ENCODE data around the gene TOX2.

TOX2 gene, protein sequence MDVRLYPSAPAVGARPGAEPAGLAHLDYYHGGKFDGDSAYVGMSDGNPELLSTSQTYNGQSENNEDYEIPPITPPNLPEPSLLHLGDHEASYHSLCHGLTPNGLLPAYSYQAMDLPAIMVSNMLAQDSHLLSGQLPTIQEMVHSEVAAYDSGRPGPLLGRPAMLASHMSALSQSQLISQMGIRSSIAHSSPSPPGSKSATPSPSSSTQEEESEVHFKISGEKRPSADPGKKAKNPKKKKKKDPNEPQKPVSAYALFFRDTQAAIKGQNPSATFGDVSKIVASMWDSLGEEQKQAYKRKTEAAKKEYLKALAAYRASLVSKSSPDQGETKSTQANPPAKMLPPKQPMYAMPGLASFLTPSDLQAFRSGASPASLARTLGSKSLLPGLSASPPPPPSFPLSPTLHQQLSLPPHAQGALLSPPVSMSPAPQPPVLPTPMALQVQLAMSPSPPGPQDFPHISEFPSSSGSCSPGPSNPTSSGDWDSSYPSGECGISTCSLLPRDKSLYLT

DNA sequence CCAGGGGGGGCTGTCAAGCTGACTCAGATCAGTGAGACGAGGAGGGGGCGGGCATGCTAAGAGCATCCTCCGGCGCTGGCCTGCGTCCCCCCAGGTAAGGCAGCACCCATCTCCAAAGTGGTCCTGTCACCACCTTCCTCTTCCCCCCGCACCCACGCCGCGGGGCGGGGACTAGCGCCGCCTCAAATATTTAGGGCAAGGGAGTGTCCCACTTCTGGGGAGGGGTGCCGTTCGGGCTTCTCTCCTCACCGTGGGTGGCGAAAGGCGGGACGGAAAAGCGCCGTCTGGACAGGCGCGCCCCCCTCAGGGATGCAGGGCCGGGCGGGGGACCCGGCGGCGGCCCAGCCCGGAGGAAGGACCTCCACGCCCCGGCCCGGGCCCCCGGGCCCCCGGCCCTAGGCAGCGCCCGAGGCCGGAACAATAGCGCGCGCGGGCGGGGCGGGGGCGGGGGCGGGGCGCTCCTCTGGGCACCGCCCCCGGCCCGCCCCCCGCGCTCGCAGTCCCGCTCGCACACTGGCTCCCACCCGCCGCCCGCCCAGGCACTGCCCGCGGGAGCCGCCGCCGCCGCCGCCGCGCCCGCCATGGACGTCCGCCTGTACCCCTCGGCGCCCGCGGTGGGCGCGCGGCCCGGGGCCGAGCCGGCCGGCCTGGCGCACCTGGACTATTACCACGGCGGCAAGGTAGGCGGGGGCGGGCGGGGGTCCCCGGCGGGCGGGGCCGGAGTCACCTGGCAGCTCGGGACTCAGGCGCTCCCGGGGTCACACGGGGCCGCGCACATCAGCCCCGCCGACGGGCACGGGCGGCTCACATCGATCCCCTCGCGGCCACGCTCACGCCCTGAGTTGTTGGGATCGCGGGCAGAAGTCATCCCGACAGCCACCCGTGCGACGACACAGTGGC lies at the start of gene TOX2:
Gene TOX2, plus strand, starts transcription at position 542 of the 900 bp plus-strand sequence. Its CDS starts 40 bp downstream, at position 582.
- DNase-seq = no peak

DNA sequence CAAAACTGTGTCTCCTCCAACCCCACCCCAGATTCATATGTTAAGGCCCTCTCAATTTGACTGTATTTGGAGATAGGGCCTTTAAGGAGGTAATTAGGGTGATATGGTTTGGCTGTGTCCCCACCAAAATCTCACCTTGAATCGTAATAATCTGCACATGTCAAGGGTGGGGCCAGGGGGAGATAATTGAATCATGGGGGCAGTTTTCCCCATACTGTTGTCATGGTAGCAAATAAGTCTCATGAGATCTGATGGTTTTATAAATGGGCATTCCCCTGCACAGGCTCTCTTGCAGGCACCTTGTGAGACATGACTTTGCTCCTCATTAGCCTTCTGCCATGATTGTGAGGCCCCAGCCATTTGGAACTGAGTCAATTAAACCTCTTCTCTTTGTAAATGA lies 46.6 kb upstream of the TOX2 start:
- no peak for DNase-seq

DNA sequence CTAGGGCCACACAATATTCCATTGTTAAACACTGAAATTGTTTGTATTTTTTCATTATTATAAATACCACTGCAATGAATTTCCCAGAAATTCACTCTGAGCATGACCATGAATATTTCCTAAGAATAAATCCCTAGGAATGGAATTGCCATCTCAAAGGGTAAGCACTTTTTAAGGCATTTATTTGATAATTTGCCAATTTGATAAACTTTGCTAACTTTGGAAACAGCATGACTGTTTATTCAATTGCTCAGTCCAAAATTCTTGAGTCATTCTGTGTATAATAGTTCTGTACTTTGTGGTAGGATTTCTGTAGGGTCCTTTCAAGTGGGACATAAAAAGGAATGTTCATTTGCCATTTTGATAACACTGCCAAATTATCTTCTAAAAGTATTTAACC lies 44.2 kb upstream of the TOX2 start:
- DNase-seq = no peak

DNA sequence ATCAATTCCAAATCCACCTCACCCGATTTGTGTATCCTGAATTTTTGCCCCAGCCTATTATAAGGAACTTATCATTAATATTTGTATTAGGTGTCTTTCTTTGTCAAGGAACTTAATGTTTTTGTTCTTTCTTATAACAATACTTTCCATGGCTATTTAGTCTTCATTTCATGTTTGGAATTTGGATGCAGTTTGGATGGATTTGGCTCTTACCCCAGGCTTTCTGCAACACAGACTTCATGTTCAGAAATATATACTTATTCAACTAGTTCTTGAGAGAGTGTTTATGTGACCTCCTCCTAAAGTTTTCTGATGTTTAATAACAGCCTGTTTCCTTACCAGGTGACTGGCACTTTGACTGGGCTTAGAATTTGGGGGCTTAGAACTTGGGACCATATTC lies 35.9 kb upstream of the TOX2 start:
- DNase-seq = no peak

DNA sequence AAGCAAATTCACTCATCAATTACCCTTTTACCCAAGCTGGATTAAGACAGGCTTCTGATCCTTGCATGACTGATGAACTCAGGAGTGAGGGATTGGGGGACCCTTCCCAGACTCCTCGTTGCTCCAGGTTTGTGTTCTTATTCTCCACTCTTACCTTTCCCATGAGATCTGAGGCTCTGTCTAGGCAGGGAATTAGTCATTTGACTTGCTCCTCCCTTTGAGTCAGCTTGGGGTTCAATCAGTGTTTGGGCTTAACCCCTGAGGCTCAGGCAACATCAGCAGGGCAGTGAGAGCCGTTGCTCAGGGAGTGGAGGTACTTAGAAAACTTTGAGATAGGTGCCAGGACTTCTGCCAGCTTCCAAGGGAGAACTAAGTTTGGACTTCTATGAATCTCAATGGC lies 20.7 kb upstream of the TOX2 start:
- no peak for DNase-seq

DNA sequence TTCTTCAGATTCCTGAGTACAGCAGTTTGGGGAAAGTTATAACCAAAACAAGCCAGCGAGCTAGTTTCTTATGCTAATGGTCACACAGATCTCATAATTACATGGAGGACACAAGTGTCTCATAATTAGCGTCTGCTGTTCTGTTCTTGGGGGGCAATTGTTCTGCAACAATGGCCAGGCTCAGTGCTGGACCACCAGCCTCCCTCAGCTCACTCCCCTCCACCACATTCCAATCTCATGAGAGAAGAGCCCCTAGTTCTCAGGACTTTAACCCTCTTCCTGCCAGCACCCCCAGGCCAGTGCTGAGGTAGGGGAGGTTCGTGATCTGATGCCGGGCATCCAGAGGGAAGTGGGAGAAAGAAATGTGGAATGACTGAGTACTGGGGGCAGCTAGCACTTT lies 20.2 kb upstream of the TOX2 start:
- no peak for DNase-seq

DNA sequence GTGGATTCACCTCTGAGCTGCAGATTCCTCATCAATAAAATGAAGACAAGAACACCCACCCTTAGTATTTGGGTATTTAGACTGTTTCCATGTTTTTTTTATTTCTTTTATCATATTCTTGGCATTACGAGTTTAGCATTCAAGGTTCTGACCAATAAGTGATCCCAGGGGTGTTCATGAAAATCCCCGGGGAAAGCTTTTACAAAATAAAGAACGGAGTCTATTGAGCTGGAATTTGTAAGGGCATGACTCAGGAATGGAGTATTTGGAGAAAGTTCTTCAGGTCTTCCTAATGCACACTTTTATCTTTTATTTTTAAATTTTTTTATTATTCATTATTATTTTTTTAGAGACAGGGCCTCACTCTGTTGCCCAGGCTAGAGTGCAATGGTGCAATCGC lies 19.4 kb upstream of the TOX2 start:
- DNase-seq = no peak

DNA sequence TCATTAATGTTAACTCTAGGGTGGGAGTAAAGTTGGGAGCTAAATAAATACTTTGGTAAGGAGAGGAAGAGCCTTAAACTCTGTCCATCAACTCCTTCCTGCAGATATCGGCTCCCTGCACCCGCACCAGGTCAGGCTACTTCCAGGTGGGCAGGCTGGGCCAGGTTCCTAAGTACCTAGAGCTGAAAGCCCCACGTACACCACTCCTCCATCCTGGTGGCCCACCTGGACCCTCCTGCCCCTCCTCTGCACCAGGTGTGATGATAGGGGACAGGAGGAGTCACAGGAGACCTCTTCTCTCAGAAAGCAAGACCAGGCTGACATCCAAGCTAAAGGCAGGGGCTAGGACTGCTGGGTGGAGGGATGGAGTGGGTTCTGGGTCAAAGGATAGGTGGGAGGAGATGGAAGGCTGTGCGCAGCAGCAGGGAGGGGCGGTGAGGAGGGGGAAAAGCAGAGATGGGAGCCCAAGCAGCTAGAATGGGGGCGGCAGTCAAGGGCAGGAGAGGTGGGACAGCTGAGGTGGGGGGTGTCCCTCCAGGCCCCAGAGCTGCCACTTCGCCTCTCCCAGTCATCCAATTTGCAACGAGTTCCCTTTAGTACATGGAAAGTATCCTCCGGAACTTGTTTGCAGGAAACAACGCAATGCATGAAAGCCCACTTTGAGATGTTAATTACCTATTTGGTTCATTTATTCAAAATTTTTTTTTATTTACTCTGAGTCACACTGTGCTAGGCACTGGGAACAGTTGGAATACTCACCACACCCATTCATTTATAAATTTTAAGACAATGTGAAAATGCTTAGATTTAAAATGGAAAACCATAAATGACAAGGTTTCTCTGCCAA lies 15.2 kb upstream of the TOX2 start:
- no peak for DNase-seq

DNA sequence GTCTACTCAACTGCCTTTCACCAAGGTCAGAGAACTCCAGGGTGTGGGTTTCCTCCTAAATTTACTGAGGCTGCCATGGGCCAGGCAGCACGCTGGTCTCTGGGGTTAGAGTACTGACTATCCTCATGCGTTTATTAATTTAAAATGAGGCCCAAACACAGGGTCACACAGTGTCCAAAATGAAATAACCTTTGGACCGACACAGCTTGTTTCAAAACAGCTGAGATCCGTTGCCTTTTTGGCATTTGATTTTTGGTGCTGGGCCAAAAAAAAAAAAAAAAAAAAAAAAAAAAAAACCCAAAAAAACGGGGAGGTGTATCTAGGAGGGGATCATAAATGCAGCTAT lies 14.6 kb upstream of the TOX2 start:
- no peak for DNase-seq

DNA sequence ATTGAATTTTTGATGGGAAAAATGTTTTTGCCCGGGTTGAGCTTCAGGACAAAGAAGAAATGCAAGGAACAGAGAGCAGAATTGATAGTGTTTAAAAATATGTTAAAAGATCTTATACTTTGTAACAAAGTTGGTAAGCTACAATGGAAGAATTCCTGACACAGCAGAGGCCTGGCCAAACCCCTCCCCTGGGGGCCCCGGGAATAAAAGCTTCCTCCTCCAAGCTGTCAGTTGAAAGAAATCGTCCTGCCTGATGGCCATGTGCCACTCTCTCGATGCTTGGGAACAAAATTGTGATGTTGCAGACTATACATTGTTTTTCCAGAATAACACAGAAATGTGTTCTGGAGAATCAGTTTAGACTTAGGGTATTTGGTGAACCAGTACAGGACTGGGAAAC lies 14.2 kb upstream of the TOX2 start:
- no peak for DNase-seq

DNA sequence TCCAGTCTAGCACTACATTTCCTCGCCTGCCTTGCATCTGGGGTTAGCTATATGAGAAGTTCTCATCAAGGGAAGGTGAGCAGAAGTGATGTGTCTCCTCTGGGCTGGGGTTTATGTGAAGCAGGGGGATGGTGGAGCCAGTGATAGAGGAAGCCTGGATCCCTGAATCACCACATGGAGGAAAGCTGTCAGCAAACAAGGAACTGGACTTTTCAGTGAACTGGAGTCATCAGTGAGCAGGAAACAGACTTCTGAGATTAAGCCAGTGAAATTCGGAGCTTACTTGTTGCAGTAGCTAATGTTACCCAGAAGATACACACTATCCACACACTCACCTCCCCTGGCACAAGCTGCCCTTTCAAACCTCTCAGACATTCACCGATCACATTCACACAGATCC lies 13.4 kb upstream of the TOX2 start:
- DNase-seq = no peak

DNA sequence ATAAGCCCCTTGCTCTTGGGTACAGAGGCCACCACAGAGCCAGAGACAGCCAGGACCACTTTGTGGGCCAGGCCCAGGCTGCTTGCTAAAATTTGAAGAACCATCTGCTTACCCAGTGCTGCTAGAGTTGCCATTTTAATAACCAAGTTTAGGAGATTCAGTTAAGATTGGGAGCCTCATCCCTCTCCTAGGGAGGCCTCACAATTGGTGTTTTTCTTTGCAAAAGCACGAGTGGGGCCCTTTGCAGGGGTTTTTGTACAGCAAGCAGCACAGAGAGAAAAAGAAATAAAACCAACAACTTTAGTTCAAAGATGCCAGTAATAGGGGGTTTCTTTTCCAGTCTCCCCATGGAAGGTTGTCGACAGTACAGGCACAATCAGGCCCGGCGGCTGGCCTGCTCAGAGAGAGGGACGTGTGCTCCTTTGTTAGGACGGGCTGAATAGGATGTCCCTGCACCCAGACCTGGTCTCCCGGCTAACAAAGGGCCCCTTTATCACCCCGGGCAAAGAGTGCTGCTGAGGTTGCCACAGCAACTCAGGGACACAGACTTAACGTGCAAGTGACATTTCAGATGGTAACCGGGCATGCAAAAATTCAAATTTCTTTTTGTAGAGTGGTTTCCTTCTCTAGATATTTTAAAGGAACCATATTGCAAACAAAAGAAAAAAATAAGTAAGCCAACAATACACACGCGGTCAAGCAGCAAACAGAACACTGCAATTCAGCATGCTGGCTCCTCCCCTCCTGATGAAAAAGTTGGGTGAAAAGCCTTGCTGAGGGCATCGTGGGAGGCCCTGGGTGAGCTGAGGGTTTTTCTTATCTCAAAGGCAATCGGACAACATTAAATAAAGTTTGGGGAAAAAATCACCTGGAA lies 10.5 kb upstream of the TOX2 start:
- DNase-seq = no peak

DNA sequence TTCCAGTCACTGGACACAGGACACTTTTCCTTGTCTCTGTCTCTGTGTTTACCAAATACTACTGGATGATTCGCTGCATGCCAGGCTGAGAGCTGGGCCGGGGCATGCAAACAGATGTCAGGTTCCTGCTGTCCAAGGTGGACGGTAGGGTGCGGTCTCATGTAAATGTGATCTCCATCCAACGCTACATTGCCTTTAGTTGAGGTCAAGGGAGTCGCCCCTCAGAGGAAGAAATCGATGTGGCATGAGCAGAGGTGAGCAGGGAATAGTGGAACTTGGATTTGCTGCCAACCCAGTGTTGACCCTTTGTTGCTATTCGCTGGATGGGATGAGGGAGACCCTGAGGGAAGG lies 9.8 kb upstream of the TOX2 start:
- no peak for DNase-seq

DNA sequence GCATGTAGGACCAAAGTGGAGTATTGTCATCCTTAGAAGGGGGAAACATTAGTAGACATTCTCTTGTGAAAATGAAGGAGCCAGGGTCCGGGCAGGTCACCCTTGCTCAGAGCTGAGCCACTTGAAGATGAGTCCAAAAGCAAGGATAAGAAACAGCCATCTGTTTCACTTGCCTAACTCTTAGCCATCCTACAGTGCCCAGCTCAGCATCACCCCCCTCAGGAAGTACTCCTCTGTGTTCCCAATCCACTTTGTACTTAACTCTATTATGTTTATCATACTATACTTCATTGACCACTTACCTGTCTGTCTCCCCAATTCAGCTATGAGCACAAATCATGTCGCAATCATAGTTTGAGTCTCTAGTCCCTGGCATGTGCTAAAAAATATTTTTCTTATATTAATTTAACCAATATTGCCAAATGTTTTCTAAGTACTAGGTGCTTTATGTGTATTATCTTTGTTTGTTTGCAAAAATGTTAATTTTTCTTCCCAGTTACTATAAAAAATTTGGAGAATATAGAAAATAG lies 8.1 kb upstream of the TOX2 start:
- DNase-seq = no peak

DNA sequence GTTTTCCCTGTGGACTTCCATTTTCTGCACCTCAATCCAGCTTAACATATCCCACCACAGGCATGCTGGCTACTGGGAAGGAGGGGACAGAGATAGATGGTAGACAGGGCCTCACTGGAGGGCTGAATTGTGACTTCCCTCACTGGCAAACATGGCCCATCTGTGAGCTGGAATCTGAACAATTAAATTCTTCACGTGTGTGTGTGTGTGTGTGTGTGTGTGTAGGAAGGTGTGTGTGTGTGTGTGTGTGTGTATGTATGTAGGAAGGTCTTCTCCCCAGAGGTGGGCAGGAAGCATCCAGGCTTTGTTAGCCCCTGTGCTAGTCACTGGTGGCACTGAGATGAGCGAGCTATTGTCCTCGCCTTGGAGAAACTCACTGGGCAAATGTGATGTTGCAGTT lies 5.4 kb upstream of the TOX2 start:
- no peak for DNase-seq

DNA sequence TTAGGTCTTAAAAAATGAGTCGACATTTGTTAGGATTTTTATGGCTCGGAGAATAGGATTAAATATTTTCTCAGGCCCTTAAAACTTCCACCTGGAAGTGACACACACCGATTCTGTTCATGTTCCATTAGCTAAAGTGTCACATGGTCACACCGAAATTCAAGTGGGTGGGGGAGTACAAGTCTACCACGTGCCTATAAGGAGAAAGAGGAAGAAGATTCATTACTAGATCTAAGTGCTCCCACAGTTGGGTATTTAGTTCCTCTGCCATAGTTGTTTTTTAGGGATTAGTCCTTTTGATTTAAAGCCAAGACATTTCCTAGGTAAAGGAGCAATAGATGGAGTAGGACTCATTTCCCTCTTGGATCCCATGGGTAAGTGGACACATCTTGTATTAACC lies 4.9 kb upstream of the TOX2 start:
- no peak for DNase-seq

DNA sequence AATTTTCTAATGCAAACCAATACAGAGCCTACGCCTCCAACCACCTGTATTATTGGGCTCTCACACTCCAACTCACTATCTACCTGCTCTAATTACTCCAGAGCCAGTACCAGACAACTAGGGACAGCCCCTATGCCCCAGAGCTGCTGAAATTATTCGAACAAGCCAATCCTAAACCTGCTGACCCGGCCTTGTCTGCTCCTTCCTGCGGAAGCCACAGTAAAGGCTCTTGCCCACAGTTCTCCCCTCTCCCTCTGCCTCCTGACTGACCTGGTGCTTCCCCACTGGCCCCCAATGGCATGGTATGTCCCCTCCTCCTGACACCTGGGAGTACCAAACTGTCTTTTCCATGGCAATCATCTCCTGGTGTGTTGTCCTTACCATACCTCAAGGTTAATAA lies 4.1 kb upstream of the TOX2 start:
- no peak for DNase-seq

DNA sequence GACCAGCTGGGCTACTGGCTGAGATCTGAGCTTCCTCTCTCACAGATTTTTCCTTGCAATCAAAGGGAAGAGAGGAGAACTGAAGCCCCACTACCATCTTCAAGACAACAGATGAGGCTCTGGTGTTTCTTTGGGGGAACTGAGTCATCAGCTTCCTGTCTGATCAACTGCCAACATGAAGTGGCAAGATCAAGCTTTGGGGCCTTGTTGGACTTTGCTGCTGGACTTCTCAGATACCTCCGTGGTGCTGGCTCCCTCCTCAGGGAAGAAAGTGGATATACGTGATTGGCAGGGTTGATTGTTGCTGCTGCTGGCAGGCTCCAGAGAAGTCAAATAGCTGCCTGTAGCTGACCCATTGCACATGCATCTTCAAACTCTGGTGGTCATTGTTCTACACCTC lies 3.6 kb upstream of the TOX2 start:
- no peak for DNase-seq

DNA sequence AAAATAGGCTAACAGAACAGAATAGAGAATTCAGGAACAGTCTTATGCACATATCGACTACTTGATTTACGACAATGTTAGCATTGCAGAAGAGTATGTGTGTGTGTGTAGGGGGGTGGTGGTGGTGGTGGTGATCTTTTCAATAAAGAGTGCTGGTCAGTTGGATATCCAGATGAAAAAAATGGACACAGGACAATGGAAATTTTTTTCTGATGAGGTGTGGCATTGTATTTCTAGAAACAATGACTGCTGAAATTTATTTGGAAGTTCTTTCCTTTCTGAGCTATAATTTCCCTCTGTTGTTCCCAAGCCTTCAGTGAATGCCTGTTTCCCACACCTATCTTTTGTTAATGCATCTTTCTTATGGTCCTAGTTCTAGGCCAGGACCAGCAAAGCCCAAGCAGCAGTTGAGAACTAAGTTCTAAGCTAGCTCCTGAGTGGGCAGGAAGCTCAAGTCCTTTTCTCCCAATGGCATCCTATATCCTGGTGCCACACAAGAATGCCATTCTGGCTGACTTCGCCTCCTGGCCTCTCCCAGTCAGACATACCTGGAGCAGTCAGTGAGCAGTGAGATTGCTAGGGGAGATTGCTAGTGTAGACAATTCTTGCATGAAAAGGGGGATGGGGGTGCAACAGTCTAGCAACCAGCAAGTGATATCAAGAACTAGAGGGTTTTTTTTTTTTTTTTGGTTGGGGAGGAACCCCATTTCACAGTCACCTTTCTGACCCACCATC lies 1.2 kb upstream of the TOX2 start:
- DNase-seq = no peak

DNA sequence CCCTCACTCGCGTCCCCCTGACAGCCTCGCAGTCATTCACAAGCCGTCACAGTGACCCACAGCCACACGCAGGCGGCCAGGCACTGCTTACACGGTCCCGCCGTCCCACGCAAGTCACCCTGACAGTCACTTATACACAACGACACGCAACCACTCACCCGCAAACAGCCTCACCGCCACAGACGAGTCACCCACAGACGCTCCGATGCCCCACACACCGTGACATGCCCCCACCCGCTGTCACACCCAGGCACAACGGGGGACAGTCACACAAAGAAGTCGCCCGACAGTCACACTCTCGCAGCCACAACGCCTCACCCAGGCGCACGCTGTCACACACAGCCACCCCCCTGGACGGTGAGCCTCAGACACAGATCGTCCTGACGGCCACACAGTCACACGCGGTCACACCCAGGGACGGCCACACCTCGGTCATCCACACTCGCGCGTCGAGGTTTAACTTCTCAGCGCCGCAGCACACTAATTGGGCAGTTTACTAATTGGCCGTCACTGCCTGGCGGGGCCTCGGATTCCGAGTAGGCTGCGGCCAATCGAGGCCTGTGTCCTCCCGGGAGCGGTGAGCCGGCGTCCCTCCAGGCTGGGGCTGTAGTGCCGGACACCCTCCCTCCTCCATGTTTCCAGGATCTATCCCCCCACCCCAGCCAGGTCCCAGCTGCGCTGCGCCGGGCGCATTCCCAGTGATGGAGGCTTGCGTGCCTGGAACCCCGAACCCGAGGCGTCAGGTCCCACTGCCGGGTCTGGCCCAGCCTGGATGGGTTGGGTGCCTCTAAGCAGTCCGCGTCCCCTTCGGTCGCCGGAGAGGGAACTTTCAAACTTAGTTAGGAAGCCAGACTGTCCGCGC lies 790 bp downstream of the TOX2 start:
- DNase-seq = peak; percentile 41

Data from stimulated activated CD4-positive, alpha-beta T cell treated with anti-CD3 and anti-CD28 coated beads, Interleukin-1b, Interleukin-23, amount 100 ng/mL, for 48 hours (primary cell).